K562 (cell line): ENCODE results near the gene KRT33A. TPM values are rescaled to one million over a fixed set of nuclear protein-coding genes. Genes with fewer than 3 reads are reported as not detected.

ENCODE experiments used
- ATAC-seq: fragments of 200-7000 bp; cut with Tn5 transposase; 3 replicates; pipeline ENCODE4 v1.9.1; 2020; ENCODE audit warnings: moderate library complexity
- BruUV-seq: library from RNA; stranded (reverse); fragments of 400-500 nt; replicated peaks from 2 replicates; lab custom pipeline; 2021; lab: Mats Ljungman, UMichigan
- CTCF ChIA-PET: fragments of 300-600 bp; formaldehyde crosslinking; extraction: SDS; loops from one replicate; lab custom pipeline; 2021; ENCODE audit warnings: low intra/inter-chr PET ratio; lab: Yijun Ruan, JAX
- POLR2A ChIA-PET: fragments of 300-600, 350-650 bp; sonication (Branson Sonifier 250); formaldehyde crosslinking; extraction: SDS; loops from one replicate; lab custom pipeline; 2021; ENCODE audit warnings: antibody characterized with exemption, inconsistent platforms; lab: Yijun Ruan, JAX
- DNase-seq, 4 experiments: peaks; one replicate each; pipeline versions ENCODE4 v3.0.0 to v3.0.0-alpha.2; 2011 to 2018; ENCODE audit warnings: low spot score in 3 of 4, mixed read lengths in 3 of 4; ENCODE audit errors: extremely low read depth in 1 of 4
- FAIRE-seq: peaks from 2 replicates; lab custom pipeline; 2011; peaks lifted over from hg19 to GRCh38; lab: Jason Lieb, UNC
- H2AFZ ChIP-seq: 2 replicates; pipeline ENCODE4 v1.6.0; 2011; ENCODE audit warnings: low read depth, low read length, control low read depth, inconsistent platforms
- H3K27ac ChIP-seq: fragments of 200-600 bp; 3 replicates; pipeline ENCODE4 v1.8.0; 2011; ENCODE audit warnings: low read depth, mild to moderate bottlenecking, control low read depth, inconsistent platforms, low read length, moderate library complexity, mixed read lengths; ENCODE audit errors: extremely low read depth
- H3K27me3 ChIP-seq, 2 experiments: fragments of 300-600 bp in 1 of 2; 2 replicates in 1 of 2; 3 replicates in 1 of 2; pipeline versions ENCODE4 v1.6.0 to v1.8.0; 2011; ENCODE audit warnings: inconsistent platforms in 2 of 2, low read length in 2 of 2, mild to moderate bottlenecking in 1 of 2, mixed read lengths in 1 of 2, moderate library complexity in 1 of 2; ENCODE audit not compliant: control insufficient read depth in 2 of 2, insufficient read depth in 2 of 2
- H3K36me3 ChIP-seq: fragments of 300-600 bp; 3 replicates; pipeline ENCODE4 v1.8.0; 2011; ENCODE audit warnings: mild to moderate bottlenecking, low read length, inconsistent platforms; ENCODE audit not compliant: control insufficient read depth, insufficient read depth
- H3K4me1 ChIP-seq, 2 experiments: fragments of 200-600 bp in 1 of 2; replicated peaks in 1 of 2; 2 replicates in 1 of 2; 3 replicates in 1 of 2; pipeline versions ENCODE4 v1.5.1 to v1.8.0; 2011; ENCODE audit warnings: inconsistent platforms in 2 of 2, low read length in 2 of 2, mild to moderate bottlenecking in 1 of 2, mixed read lengths in 1 of 2, moderate library complexity in 1 of 2; ENCODE audit not compliant: control insufficient read depth in 2 of 2, insufficient read depth in 2 of 2
- H3K4me2 ChIP-seq: 2 replicates; pipeline ENCODE4 v1.6.1; 2011; ENCODE audit warnings: low read length, control low read depth, inconsistent platforms, mixed read lengths; ENCODE audit not compliant: insufficient read depth
- H3K4me3 ChIP-seq: fragments of 200-600 bp; sonication (generic), shearing (Covaris generic); 2 replicates; pipeline ENCODE4 v1.5.1; 2016; ENCODE audit warnings: control low read depth, inconsistent platforms
- H3K79me2 ChIP-seq: fragments of 200-600 bp; 3 replicates; pipeline ENCODE4 v1.8.0; 2011; ENCODE audit warnings: low read length, inconsistent platforms; ENCODE audit not compliant: control insufficient read depth, insufficient read depth
- H3K9ac ChIP-seq, 2 experiments: 2 replicates each; pipeline versions ENCODE4 v1.6.0 to v1.6.1; 2011; ENCODE audit warnings: low read depth in 2 of 2, low read length in 2 of 2, control low read depth in 1 of 2, inconsistent platforms in 1 of 2, mild to moderate bottlenecking in 1 of 2, mixed read lengths in 1 of 2; ENCODE audit not compliant: insufficient read depth in 1 of 2
- H3K9me1 ChIP-seq: one replicate; pipeline ENCODE4 v1.6.0; 2011; ENCODE audit warnings: inconsistent platforms, mild to moderate bottlenecking, low read length, moderate library complexity; ENCODE audit not compliant: control insufficient read depth, insufficient read depth
- H3K9me3 ChIP-seq: replicated peaks from 2 replicates; pipeline ENCODE4 v1.5.1; 2011; ENCODE audit warnings: low read depth, low read length, inconsistent platforms; ENCODE audit not compliant: control insufficient read depth, insufficient read depth
- H4K20me1 ChIP-seq: replicated peaks from 2 replicates; pipeline ENCODE4 v1.6.1; 2011; ENCODE audit warnings: low read length, inconsistent platforms, mixed read lengths; ENCODE audit not compliant: control insufficient read depth, insufficient read depth
- HIVEP1 ChIP-seq: fragments of 250-450 bp; sonication (Bioruptor Pico); IDR thresholded peaks from 2 replicates; pipeline ENCODE4 v1.4.0; 2020; ENCODE audit warnings: mild to moderate bottlenecking
- NCOA6 ChIP-seq: fragments of 450-650 bp; IDR thresholded peaks from 2 replicates; pipeline ENCODE4 v1.6.1; 2017; ENCODE audit warnings: mild to moderate bottlenecking
- ZBED1 ChIP-seq: IDR thresholded peaks from 2 replicates; pipeline ENCODE4 v1.6.1; 2014
- ZBTB8A ChIP-seq: fragments of 450-650 bp; IDR thresholded peaks from 2 replicates; pipeline ENCODE4 v1.6.1; 2018; ENCODE audit warnings: mild to moderate bottlenecking, moderate library complexity; ENCODE audit not compliant: partially characterized antibody
- ZNF347 ChIP-seq: fragments of 450-650 bp; formaldehyde crosslinking; IDR thresholded peaks from 2 replicates; pipeline ENCODE4 v1.4.0; 2020; ENCODE audit warnings: low read depth, mild to moderate bottlenecking, moderate library complexity
- ZNF445 ChIP-seq: fragments of 250-450 bp; sonication (Bioruptor Pico); IDR thresholded peaks from 2 replicates; pipeline ENCODE4 v1.4.0; 2020; ENCODE audit warnings: low read depth, mild to moderate bottlenecking, moderate library complexity
- ZNF584 ChIP-seq: fragments of 200-800 bp; sonication (Bioruptor generic); IDR thresholded peaks from 2 replicates; pipeline ENCODE4 v1.6.1; 2016; ENCODE audit warnings: low read depth, mild to moderate bottlenecking, missing genetic modification characterization, missing compliant biosample characterization
- ZNF780A ChIP-seq: fragments of 250-450 bp; sonication (Bioruptor Pico); IDR thresholded peaks from 2 replicates; pipeline ENCODE4 v1.5.0; 2021; ENCODE audit warnings: mild to moderate bottlenecking
- WGBS: fragments of 100-300 bp; shearing (Covaris generic); methylation state at CpG from one replicate; pipeline ENCODE4 v1.1.6; 2016; ENCODE audit warnings: low coverage, mixed read lengths; ENCODE audit not compliant: insufficient coverage; ENCODE audit errors: missing lambda C conversion rate; 5-methylcytosine and 5-hydroxymethylcytosine counted together
- in situ Hi-C: fragments of 300-500 bp; cut with MboI; formaldehyde crosslinking; loops from 4 replicates; pipeline ENCODE4 v1.15.0; 2018; ENCODE audit warnings: inconsistent platforms, mixed read lengths
- intact Hi-C: fragments of 100-400 bp; cut with micrococcal nuclease; formaldehyde crosslinking; loops from 2 replicates; pipeline ENCODE4 v1.14.2; 2022
- polyA plus RNA-seq, 8 experiments: library from polyadenylated mRNA; depleted of rRNA in 4 of 8; stranded (reverse) in 5 of 8; unstranded in 3 of 8; fragments of >200 nt; fragmentation: Nextera tagmentation in 2 of 8; fragmentation: Illumina TruSeq in 1 of 8; extraction: Ambion mirVana in 2 of 8; extraction: Trizol in 1 of 8; gene quantifications; 2 replicates each; pipeline versions ENCODE4 v1.2.1 to v1.2.3, GENCODE V29; 2011 to 2014; ENCODE audit warnings: inconsistent platforms in 1 of 8, missing spikeins in 1 of 8
- total RNA-seq, 7 experiments: library from RNA; depleted of rRNA in 6 of 7; stranded (reverse); fragments of >200 nt in 6 of 7; fragmentation: Illumina TruSeq in 2 of 7; extraction: Trizol in 2 of 7; gene quantifications; 2 replicates each; pipeline versions ENCODE4 v1.2.1 to v1.2.3, GENCODE V29; 2011 to 2021; ENCODE audit warnings: low replicate concordance in 1 of 7
- TF ChIP-seq, protein P1 (sequence below): sonication (generic); formaldehyde crosslinking; IDR thresholded peaks from 2 replicates; pipeline ENCODE4 v1.4.0; 2020; ENCODE audit warnings: mild to moderate bottlenecking, missing genetic modification reagents
- TF ChIP-seq, protein P2 (sequence below): fragments of 450-650 bp; formaldehyde crosslinking; IDR thresholded peaks from 2 replicates; pipeline ENCODE4 v1.4.0; 2020; ENCODE audit warnings: mild to moderate bottlenecking, moderate library complexity

Gene KRT33A
- total and polyA plus RNA-seq, 9 of the 15 experiments (the other 6 are each of a cell fraction or from before 2014, with no cell fraction given) = not detected

DNA sequence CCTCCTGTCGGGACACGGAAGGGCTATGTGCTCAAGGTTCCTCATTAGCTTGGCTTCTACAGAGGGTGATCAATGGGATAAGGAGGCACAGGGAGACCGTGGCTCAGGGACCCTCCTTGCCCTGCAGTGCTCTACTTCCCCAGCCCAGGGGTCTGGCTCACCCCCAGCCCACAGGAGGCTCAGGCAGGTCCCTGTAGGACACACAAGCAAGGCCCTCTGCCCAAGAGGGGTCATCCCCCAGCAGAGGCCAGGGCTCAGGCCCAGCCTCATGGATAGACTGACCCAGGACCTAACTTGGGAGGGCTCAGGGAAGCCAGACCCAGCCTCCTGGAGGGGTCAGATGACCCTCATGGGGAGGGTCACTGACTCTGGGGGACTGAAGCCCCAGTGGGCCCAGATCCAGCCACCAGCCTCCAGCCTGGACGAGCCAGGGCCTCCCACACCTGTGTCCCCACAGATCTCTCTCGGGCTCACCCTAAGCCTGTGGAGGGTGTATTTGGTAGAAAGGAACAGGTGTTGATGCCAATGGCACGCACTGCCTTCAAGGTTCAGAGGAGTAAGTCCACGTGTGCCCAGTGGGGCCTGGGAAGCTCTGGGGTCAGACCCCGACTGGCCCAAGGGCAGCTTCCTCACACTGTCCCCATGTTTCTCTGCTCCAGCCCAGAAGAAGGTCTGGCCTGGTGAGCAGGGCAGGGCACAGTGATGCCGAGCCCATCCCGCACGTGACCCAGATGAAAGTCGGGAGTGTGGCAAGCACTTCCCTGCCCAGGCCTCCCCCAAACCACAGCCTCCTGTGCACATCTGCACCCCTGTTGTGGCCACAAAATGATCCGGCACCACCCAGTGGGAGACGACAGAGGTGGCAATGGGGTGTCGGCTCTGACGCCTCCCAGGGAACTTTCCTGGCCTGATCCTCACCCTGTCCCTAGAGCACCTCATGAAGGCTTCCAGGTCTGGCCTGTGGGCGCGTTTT is 24.2 kb downstream of the KRT33A start:
- no peaks in the 10 kb centered on the region for H3K36me3 ChIP-seq
- no peaks in the 10 kb centered on the region; the same call in 1 of the 2 replicates for H4K20me1 ChIP-seq
- no peaks in the 10 kb centered on the region for H3K4me1 ChIP-seq
- POLR2A ChIA-PET = no interaction called here
- TF ChIP-seq ZNF780A (CRISPR knock-in tag) = no peak
- TF ChIP-seq HIVEP1 (CRISPR knock-in tag) = no peak
- TF ChIP-seq NCOA6 = no peak
- TF ChIP-seq ZNF347 (CRISPR knock-in tag) = no peak
- intact Hi-C loops (loop anchor here (5.0 kb wide), 1 partner anchor 419 kb away; no protein-coding TSS in a partner anchor), in situ Hi-C loops (no loop called here)
- no TSS peak for BruUV-seq
- no peaks in the 10 kb centered on the region for H3K79me2 ChIP-seq
- ATAC-seq (no peak), FAIRE-seq (no peak), DNase-seq (no peak)
- H3K9me1 ChIP-seq = no peaks in the 10 kb centered on the region
- no peaks in the 10 kb centered on the region for H3K9me3 ChIP-seq
- H3K4me2 ChIP-seq = no peak overlapping the region
- no peak overlapping the region for H3K4me3 ChIP-seq
- no peak overlapping the region for H3K27ac ChIP-seq
- H3K9ac ChIP-seq = no peak overlapping the region
- CTCF ChIA-PET = no interaction called here
- WGBS = under 1% methylated on average over 15 of the region's 18 CpGs
- H3K27me3 ChIP-seq = peaks cover 0 to 6% of the 10 kb centered on the region in 2 experiments; a peak in 1 of 5 replicates
- no peak overlapping the region for H2AFZ ChIP-seq

DNA sequence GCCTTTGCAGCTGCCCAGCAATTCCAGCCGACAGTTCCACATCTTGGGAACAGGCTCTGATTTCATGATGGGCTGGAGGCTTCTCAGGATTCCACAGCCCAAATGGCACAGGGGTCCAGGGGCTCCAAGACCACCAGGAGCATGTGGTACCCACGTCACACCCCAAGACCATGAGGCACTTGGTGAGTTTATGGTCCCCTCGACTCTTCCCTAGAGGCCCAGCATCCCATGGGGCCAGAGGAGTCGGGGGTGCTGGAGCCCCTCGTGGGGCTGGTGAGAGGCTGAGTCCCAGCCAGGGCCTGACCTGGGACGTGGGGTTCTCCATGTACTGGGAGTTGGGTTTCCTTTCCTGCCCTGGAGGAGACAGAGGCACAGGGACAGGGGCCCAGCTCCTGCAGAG is 25.0 kb downstream of the KRT33A start:
- Histone ChIP-seq H3K27ac (no peak overlapping the region), H3K4me2 (no peak overlapping the region), H3K36me3 (no peaks in the 10 kb centered on the region), H3K9ac (no peak overlapping the region; a peak in 1 of 4 replicates), H3K4me3 (no peak overlapping the region), H3K27me3 (no peaks in the 10 kb centered on the region; a peak in 1 of 5 replicates), H2AFZ (no peak overlapping the region), H3K9me1 (no peaks in the 10 kb centered on the region), H4K20me1 (no peaks in the 10 kb centered on the region; the same call in 1 of the 2 replicates), H3K4me1 (no peaks in the 10 kb centered on the region), H3K9me3 (no peaks in the 10 kb centered on the region), H3K79me2 (no peaks in the 10 kb centered on the region)
- in situ Hi-C loops = no loop called here
- FAIRE-seq = no peak
- ChIA-PET POLR2A (no interaction called here), CTCF (no interaction called here)
- no TSS peak for BruUV-seq
- DNase-seq = no peak
- ATAC-seq = no peak
- WGBS = 0% methylated on average over 4 of the region's 6 CpGs
- intact Hi-C loops = loop anchor here (5.0 kb wide), 1 partner anchor 418 kb away; no protein-coding TSS in a partner anchor
- TF ChIP-seq ZNF445 (CRISPR knock-in tag) = no peak
- no peak for TF ChIP-seq ZBTB8A
- TF ChIP-seq ZNF584 = no peak
- TF ChIP-seq, protein P1, sequence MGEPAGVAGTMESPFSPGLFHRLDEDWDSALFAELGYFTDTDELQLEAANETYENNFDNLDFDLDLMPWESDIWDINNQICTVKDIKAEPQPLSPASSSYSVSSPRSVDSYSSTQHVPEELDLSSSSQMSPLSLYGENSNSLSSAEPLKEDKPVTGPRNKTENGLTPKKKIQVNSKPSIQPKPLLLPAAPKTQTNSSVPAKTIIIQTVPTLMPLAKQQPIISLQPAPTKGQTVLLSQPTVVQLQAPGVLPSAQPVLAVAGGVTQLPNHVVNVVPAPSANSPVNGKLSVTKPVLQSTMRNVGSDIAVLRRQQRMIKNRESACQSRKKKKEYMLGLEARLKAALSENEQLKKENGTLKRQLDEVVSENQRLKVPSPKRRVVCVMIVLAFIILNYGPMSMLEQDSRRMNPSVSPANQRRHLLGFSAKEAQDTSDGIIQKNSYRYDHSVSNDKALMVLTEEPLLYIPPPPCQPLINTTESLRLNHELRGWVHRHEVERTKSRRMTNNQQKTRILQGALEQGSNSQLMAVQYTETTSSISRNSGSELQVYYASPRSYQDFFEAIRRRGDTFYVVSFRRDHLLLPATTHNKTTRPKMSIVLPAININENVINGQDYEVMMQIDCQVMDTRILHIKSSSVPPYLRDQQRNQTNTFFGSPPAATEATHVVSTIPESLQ (CRISPR knock-in tag) = no peak
- TF ChIP-seq ZBED1 = no peak
- TF ChIP-seq, protein P2, sequence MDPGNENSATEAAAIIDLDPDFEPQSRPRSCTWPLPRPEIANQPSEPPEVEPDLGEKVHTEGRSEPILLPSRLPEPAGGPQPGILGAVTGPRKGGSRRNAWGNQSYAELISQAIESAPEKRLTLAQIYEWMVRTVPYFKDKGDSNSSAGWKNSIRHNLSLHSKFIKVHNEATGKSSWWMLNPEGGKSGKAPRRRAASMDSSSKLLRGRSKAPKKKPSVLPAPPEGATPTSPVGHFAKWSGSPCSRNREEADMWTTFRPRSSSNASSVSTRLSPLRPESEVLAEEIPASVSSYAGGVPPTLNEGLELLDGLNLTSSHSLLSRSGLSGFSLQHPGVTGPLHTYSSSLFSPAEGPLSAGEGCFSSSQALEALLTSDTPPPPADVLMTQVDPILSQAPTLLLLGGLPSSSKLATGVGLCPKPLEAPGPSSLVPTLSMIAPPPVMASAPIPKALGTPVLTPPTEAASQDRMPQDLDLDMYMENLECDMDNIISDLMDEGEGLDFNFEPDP (CRISPR knock-in tag) = no peak
